K562 (cell line): ENCODE data around the gene CAMK2N1.

Source experiments
- CHD2 ChIP-seq: IDR thresholded peaks from 2 replicates; pipeline ENCODE4 v1.6.1; 2011; ENCODE audit warnings: low read depth, low read length
- ZKSCAN8 ChIP-seq: fragments of 200-800 bp; sonication (Bioruptor generic); IDR thresholded peaks from 2 replicates; pipeline ENCODE4 v1.6.1; 2016; ENCODE audit warnings: missing genetic modification characterization, missing compliant biosample characterization

GRCh38 chr1:20454004-20454403, 32.0 kb downstream of the CAMK2N1 start:
- TF ChIP-seq CHD2: no peak
- no peak for TF ChIP-seq ZKSCAN8 (CRISPR knock-in tag)
